Hepatocyte (in vitro differentiated cells): ENCODE results near the gene TENM4.

ENCODE experiments used
- EZH2 ChIP-seq: fragments of 200-600 bp; sonication (generic); IDR thresholded peaks from 2 replicates; pipeline ENCODE4 v1.6.1; 2016; ENCODE audit warnings: antibody characterized with exemption, mild to moderate bottlenecking, borderline replicate concordance
- TF ChIP-seq, protein P1 (sequence below): fragments of 200-600 bp; sonication (generic); IDR thresholded peaks from 2 replicates; pipeline ENCODE4 v1.5.1; 2016; ENCODE audit warnings: antibody characterized with exemption, mild to moderate bottlenecking; ENCODE audit not compliant: poor library complexity

DNA sequence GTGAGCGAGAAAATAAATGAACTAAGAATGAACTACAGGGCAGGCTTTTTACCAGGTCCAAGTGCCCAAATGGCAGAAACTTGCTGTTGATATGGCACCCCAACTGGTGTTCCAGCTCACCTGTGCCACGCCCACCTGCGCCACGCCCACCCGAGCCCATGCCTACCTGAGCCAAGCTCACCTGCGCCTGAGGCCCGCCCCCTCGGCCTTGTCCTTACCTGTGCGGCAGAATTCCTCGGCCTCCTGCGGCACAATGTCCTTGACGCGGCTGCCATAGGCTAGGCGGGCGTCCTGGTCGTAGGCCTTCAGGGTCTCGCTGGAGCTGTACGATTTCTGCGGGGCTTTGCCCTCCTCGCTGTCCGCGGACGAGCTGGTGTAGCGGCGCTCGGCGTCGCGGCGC lies 371.3 kb downstream of the TENM4 start:
- TF ChIP-seq, protein P1, sequence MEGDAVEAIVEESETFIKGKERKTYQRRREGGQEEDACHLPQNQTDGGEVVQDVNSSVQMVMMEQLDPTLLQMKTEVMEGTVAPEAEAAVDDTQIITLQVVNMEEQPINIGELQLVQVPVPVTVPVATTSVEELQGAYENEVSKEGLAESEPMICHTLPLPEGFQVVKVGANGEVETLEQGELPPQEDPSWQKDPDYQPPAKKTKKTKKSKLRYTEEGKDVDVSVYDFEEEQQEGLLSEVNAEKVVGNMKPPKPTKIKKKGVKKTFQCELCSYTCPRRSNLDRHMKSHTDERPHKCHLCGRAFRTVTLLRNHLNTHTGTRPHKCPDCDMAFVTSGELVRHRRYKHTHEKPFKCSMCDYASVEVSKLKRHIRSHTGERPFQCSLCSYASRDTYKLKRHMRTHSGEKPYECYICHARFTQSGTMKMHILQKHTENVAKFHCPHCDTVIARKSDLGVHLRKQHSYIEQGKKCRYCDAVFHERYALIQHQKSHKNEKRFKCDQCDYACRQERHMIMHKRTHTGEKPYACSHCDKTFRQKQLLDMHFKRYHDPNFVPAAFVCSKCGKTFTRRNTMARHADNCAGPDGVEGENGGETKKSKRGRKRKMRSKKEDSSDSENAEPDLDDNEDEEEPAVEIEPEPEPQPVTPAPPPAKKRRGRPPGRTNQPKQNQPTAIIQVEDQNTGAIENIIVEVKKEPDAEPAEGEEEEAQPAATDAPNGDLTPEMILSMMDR, result no peak
- no peak for TF ChIP-seq EZH2
